Ramos (cell line): ENCODE measurements around the gene TRAPPC6A.

Experiments used
- in situ Hi-C: fragments of 300-500 bp; cut with MboI; formaldehyde crosslinking; loops from one replicate; pipeline ENCODE4 v1.14.3; 2022; ENCODE audit warnings: low sequenced_read_pairs; ENCODE audit not compliant: unreplicated experiment

The TRAPPC6A gene

DNA sequence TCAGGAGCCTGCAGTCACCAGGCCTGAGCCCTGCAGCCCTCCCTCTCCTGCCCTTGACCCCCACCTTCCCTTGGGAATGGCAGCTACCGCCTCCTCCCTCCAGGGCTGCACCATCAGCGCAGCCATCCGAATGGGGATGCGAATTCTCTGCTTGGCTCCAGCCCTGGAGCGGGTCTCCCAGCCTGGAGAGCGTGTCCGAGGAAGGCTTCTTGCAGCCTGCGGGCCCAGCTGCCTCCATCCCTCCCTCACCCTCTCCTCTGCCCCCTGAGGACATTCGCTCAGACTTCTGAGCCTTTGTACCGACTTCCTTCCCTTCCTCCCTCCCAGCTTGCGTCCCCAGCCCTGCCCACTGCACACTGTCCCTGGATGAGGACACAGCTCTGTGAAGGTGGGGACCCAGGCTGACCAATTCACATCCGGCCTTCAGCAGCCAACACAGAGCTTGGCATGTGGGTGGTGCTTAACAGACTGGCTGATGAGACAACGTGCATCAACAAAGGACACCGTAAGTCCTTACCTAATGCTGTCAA lies 11.2 kb downstream of the TRAPPC6A start:
- in situ Hi-C loops = no loop called here

DNA sequence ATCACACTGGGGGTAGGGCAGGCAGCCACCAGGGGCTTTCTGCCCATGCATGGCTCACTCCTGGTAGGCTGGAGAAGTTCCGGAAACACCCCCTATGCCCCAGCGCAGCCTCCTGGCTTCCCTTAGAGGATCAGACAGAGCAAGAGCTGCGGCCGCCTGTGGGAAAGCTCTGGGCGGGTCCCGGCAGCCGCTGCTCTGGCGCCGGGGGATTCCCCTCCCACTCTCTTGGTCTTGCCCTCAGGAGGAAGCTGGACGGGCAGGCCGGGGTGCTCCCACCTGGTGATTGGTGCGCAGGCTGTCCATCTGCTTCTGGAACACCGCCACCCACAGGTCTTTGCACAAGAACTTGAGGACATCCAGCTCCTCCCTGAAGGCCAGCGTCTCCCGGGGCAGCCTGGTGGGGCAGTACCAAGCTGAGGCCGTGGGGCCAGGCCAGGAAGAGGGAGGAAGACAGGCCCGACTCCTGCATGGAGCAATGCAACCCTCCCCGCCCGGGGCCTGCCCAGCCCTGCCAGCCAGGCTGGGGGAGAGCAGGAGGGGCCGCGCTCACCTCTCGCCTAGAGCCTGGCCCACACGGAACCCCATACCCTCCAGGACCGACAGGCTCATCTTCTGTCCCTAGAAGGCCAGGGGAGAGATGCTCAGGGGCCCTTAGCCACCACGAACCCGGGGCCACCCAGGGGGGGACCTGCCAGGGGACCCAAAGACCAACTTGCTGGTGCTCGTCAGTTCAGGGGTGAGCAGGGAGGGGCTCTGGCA lies 13.3 kb downstream of the TRAPPC6A start:
- in situ Hi-C loops = no loop called here

DNA sequence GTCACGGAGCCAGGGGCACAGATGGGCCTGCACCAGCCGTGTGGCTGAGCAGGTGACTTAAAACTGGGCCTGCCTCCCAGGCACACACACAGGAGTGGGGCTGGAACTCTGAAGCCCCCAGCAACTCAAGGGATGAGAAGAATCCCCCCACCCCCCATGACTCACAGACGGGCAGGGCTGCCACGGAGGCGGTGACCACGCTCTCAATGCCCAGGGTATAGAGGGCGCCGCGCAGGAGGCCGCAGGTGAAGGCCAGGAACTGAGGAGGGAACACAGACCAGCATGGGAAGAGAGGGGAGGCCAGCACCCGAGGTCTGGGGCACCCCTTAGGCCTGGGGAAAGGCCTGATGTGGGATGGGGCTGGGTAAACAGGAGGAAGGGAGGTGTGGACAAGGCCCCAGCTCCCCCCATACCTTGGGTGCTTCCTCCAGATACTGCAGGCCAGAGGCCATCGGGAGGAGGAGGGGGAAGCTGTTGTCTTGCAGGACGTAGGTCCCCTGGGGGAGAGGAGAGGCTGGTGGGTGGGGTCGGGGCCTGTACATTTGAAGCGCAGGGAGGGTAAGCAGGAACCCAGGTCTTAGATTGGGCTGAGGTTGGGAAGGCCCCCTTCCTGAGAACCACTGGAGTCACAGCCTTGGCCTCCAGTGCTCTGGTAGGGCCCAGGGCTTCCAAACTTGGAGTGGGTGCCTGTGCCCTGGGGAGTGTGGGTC lies 14.1 kb downstream of the TRAPPC6A start:
- in situ Hi-C loops = no loop called here

DNA sequence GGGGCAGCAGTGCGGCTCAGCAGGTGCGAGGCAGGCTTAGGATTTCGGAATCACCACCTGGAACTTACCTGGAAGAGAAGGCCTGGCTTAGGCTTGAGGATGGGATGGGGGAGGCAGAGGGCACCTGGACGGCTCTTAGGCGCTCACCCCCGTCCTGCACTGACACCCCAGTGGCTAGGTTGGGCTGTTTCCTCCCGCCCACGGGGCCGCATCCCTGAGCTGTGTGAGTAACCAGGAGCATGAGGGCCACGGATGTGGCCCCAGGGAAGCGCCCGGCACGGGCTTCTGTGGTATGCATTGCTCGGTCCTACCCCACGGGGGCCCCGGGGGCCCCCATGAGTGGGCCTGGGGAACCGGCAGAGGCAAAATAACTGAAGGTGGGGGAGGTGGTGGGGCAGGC lies 14.9 kb downstream of the TRAPPC6A start:
- in situ Hi-C loops = no loop called here

DNA sequence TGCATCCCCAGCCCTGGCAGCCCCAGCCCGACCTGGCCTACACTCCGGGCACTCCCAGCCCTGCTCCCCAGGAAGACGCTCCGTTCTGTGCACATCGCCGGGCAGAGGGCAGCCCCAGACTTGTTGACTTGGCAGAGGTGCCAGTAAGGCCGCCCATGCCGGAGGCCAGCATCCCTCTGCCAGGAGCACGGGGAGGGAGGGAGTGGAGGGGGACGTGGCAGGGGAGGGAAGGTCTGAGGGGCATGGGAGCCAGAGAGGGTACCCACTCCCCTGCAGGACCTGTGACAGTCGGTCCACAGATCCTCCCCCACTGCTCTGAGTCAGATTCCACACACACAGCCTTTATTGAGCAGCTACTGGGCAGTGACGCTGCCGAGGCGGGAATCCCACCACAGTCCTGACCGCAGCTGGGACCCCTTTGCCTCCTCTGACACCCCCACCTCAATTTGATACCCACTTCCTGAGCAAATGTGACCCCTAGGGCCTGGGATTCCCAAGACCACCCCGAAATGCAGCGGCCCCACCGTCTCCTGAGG lies 15.4 kb downstream of the TRAPPC6A start:
- in situ Hi-C loops = no loop called here

DNA sequence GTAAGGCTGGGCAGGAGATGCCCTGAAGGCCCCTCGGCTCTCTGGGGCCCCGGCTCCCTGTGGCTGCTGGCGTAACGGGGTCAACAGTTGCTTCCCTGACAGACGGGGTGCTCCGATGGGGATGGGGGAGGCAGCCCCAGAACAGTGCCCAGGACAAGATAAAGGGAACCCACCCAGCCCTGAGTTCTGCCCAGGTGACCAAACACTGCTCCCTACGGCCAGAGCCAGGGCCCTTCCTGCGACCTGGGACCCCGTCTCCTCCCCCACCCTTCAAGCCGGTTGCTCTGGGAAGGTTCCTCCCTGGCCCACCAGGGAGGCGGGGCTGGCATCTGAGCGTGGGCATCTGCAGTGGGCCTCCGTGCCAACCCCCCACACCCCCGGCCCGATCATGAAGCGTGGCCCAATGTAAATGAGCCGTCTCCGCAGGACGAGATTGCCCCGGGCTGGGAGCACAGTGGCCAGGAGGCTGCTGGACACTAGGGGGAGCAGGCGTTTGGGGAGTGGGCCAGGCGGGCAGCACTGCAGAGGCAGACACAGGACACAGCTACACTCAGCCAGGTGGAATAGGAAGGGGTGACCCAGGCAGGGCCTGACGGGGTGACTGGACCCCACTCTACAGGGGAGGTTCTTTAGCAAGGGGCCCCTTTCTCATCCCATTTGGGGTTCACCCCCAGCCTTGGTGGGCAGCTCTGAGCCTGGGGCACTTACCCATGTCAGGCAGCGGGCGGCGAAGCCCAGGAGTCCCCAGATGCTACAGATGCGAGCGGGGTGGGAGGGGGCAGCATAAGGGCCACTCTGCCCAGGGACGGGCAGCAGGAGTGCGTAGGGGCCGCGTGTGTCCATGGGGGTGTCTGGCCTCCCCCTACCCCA lies 16.1 kb downstream of the TRAPPC6A start:
- in situ Hi-C loops = no loop called here

DNA sequence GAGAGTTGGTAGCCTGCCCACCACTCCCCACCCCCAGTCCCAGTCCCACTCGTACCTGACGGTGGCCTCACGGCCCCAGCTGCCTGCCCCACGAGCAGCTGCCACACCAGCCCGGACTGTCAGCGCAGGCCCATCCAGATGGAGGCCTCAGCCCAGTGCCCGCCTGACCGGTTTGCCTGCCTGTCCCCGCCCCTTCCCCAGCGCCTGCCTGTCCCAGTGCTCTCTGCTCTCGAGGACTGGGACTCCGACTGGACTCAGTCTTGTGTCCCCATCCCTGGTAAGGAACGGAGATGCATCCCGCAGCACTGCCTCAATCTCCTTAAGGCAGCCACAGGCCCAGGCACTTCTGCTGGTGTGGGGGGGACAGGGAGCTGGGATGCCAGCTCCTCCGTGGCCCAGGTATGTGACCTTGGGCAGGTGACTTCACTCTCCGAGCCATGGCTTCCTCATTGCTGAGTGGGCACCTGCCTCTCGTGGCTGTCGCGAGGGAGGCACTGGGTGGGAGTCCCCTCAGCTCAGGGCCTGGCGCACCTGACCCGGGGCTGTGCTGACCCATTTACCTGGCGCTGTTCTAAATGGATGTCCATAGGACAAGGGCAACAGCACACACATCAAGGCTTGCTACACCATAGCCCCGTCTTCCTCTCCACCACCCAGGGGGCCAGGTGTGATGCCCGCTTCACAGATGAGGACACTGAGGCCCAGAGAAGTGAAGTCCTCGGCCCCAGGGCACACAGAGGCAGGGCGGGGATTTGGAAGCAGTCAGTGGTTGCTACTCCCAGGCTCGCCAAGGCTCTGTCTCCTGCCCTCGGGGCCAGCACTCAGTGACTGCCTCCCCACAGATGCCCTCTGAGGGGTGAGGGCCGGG lies 16.9 kb downstream of the TRAPPC6A start, which contains the start of gene NKPD1:
NKPD1 (minus strand) TSS at position 113 of the 868 bp plus-strand sequence. CDS start 832 bp downstream, outside the sequence.
- in situ Hi-C loops = no loop called here

DNA sequence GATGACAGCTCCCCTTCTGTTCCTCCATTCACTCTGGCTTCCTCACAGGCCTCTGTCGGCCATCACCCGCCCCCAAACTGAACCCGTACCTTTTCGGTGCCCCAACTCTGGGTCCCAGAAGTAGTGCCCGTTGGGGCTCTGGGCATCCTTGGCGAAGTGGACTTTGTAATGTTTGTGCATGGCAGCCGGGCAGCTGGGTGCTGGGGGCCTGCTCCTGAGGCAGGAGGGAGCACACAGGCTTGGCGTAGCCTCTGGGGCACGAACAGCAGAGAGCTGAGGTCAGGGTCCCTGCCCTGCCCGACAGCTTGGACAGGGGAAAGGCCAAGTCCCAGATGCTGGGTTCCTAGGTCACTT lies 18.1 kb downstream of the TRAPPC6A start:
- in situ Hi-C loops = no loop called here

DNA sequence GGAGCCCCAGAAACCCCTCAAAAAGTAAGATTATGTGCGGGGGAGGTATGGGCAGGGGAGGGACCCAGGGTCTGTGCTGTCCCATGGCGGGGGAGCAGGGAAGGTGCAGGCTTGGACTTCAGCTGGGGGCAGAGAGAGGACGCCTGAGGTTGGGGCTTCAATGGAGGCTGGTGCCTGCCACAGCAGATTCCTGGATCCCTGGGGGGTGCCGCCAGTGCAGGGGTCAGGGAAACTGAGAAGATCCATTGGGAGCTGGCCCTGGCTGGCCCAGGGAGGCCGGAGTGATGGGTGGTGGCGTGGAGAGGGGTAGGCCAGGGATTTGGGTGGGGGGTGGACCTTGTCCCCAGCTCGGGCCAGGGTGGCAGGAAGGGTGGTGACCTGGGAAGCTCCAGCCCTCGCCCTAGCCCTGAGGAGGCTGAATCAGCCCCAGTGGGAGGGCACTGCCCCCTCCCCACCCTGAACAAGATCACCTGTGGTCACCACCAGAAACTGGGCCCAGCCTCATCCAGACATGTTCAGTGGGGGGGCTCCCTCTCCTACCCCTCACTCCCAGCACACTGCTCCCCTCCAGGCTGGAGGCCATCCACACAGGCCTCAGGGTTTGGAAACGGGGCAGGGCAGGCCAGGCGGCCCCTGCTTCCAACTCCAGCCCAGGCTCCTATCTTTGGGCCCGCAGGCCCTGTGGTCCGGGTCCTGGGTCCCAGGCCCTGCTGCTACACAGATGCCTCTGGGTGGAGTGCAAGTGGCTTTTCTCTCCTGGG lies 18.6 kb downstream of the TRAPPC6A start:
- in situ Hi-C loops = no loop called here

DNA sequence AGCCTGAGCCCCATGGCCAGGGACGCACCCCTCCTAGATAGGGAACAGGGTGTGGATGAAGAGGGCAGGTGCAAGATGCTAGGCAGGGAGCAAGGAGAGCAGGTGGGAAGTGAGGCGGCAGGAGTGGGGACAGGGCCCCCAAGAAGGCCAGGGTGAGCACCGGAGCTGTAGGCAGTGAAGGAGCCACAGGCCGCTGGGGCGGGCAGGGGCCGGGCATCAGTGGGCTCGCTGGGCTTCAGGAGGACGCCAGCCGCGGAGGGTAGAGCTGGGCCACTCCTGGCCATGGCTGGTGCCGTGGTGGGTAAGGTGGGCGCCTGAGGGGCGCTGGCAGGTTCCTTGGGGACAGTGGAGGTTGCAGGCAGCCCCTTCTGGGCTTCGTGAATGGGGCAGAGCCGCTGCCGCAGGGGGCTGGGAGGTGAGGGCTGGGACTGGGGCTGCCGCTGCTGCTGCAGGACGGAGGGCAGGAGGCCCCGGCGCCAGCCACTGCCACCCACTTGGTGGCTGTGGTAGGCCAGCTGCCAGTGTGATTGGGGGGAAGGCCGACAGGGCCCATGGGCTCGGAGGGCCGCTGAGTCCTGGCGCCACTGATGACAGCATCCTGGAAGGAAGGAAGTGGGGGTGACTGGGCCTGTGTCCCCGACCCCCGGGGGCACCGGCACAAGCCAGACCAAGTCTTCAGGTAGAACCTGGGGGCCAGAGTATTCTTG lies 19.4 kb downstream of the TRAPPC6A start:
- in situ Hi-C loops = no loop called here

DNA sequence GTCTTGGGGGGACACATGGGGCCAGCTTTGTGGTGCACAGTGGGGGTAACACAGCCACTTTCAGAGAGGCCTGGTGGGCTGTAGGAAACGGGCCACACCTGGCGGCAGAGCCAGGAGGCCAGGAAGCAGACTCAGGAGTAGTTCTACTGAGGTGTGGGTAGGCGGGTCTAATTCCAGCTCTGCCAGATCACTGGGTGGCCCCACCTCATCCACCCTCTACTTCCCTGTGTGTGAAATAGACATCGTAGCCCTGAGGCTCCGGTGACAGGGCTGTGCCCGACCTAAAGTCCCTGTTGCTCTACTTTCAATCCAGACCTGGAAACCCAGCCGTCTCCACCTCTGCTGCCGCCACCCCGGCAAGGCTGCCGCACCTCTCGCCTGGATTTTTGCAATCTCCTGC lies 21.3 kb downstream of the TRAPPC6A start:
- in situ Hi-C loops = no loop called here

DNA sequence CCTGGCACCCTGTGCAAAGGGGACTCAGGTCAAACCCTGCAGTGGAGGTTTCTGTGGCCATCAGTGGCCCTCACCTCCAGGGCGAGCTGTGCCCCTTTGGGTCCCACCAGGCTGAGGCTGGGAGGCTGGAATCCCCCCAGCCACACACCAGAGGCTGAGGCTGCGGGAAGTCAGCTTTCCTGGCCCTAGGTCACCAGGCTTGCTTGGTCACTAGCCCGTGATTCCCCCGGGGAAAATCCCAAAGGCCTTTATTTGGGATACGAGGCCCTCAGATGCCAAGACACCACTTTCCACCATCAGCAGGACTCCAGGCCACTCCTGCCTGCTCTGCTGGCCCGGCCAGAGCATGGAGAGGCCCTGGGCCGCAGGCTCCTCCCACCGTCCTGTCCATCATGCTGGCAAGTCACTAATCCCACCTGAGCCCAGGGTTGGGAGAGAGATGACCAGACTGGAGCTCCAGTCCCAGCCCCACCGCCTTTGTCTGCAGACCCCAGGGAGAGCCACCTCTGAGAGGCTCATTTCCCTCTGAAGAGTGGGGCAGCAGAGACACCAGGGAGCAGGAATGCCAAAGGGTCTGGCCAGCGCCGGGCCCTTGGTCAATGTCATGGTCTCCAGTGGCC lies 21.9 kb downstream of the TRAPPC6A start:
- in situ Hi-C loops = no loop called here

DNA sequence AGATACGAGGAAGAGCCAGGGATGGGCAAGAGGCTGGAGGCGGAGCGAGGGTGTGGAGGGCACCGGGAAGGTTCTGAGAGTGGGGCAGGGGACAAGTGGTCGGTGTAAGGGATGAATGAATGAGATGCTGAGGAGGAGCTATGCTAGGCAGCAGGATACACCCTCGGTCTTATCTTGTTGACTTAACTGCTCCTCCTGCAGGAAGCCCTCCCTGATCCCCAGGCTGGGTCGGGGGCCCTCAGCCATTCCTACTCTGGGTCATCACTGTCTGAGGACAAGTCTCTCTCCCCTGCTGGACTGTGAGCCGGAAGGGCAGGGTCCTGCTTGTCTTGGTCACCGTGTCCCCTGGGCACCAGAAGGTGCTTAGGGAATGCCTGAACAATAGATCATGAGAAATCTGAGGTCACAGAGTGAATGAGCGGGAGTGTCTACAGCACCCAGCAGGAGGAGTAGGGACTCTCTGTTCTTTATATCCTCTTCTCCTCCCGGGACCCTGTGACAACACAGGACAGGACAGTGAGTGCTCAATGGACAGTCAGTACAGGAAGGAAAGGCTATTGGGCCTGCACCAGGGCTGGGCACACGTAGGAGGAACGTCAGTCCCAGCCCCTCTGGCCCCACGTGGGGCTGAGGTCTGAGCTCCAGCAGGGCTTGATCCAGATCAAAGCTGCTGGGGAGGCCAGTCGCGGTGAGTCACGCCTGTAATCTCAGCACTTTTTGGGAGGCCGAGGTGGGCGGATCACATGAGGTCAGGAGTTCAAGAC lies 23.8 kb downstream of the TRAPPC6A start:
- in situ Hi-C loops = no loop called here

DNA sequence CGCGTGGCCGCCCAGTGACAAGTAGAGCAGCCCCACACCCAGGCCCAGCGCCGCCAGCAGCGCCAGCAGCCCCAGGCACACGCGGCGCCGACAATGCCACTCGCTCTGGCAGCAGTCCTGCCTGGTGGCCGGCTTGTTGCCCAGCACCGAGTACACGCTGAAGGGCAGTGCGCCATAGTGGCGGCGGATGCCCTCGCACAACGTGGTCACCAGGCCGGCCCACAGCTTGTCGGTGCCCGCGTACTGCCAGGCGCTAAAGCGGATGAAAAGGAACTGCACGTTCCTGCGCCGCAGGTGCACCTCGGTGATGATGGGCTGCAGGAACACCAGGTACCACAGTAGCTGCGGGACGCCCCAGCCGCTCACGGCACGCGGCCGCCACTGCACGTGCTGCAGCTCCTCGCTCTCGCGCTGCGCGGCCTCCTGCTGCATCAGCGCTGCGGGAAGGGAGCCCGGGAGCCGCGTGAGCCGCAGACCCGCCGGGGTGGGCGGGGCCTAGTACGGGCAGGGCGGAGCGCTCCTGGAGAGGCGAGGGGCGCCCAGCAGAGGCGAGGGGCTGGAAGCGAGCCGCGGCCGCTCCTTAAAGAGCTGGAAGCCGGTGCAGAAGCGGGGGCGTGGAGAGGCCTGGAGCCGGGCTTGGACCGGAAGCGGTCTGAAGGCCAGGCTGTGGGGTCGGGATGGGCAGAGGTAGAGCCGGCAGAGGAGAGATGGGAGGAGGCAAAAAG lies 24.5 kb downstream of the TRAPPC6A start:
- in situ Hi-C loops = no loop called here

DNA sequence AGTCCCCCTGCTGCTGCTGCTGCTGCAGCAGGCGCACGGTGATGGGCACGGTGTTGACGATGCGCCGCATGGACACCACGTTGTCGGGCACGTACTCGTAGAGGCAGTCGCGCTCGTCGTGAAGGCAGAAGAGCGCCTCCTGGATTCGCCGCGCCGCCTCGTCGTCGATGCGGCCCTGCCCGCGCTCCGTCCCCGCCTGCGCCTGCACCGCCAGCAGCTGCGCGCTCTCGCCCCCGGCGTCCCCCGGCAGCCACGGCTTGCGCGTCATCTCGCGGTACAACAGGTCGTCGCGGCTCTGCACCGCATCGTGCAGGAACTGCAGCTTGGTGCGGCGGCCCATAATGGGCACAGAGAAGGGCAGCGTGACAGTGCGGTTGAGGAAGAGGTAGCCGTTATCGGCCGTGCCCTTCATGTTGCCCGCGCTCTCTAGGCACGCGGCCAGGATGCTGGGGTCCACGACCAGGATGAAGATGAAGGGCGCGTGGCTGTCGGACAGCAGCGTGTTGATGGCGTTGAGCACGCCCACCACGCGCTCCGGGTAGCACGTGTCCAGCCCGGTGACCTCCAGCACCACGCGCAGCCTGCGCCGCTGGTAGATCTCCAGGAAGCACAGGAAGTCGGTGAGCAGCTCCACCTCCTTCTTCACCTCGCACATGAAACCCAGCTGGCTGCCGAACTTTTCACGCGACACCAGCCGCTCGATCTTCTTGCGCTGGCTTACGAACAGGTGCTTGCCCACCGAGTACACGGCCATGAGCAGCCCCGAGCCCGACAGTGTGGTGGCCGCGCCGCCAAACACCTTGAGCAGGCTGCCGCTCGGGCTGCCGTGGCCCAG lies 25.3 kb downstream of the TRAPPC6A start:
- in situ Hi-C loops = no loop called here
